Activated B cell treated with CpG ODN at 0.5 μM for 24 hours (primary cell): ENCODE data around the gene CFAP20DC. TPM values are rescaled to one million over a fixed set of nuclear protein-coding genes. Genes with fewer than 3 reads are reported as not detected.

Experiments used
- ATAC-seq: fragments of 200-7000 bp; cut with Tn5 transposase; one replicate; pipeline ENCODE4 v1.10.0; 2021; ENCODE audit warnings: low read depth, mild to moderate bottlenecking, moderate library complexity
- CTCF ChIA-PET: fragments of 350-600 bp; sonication (Branson Sonifier 250); formaldehyde crosslinking; loops from one replicate; lab custom pipeline; 2021; ENCODE audit warnings: antibody characterized with exemption; lab: Charles Lee
- POLR2A ChIA-PET: fragments of 350-600 bp; sonication (Branson Sonifier 250); formaldehyde crosslinking; loops from one replicate; lab custom pipeline; 2021; ENCODE audit warnings: antibody characterized with exemption; lab: Charles Lee
- DNase-seq: peaks from one replicate; pipeline ENCODE4 v3.0.0; 2022
- H3K27ac Mint-ChIP-seq: one replicate; pipeline ENCODE4 v1.8.0; 2020; ENCODE audit warnings: mixed read lengths
- H3K27me3 Mint-ChIP-seq: one replicate; pipeline ENCODE4 v1.8.0; 2021; ENCODE audit warnings: mixed read lengths
- H3K36me3 Mint-ChIP-seq: one replicate; pipeline ENCODE4 v1.8.0; 2021; ENCODE audit warnings: low read depth, mixed read lengths
- H3K4me1 Mint-ChIP-seq: one replicate; pipeline ENCODE4 v1.8.0; 2021; ENCODE audit warnings: mixed read lengths
- H3K4me3 Mint-ChIP-seq: one replicate; pipeline ENCODE4 v1.8.0; 2020; ENCODE audit warnings: mild to moderate bottlenecking, mixed read lengths
- H3K9me3 Mint-ChIP-seq: one replicate; pipeline ENCODE4 v1.8.0; 2020; ENCODE audit warnings: mixed read lengths
- CTCF ChIP-seq: fragments of 200-600 bp; IDR thresholded peaks from one replicate; pipeline ENCODE4 v1.8.0; 2022; ENCODE audit warnings: antibody characterized with exemption, mild to moderate bottlenecking
- intact Hi-C: fragments of 100-400 bp; cut with micrococcal nuclease; formaldehyde crosslinking; loops from one replicate; pipeline ENCODE4 v1.15.1; 2024
- total RNA-seq: library from RNA; stranded (reverse); gene quantifications from 2 replicates; pipeline ENCODE4 v1.2.3, GENCODE V29; 2022

The CFAP20DC gene
- total RNA-seq, 1 donor from 2014 or later, result 1.6 TPM

- H3K9me3 Mint-ChIP-seq, result peaks cover 2% of the 10 kb centered on the region
- H3K4me3 Mint-ChIP-seq, result no peak overlapping the region
- DNase-seq (no peak), ATAC-seq (no peak)
- TF ChIP-seq CTCF, result no peak
- POLR2A ChIA-PET, result no interaction called here
- CTCF ChIA-PET, result no interaction called here
- intact Hi-C loops, result no loop called here
- H3K27me3 Mint-ChIP-seq, result peaks cover 2% of the 10 kb centered on the region
- no peak overlapping the region for H3K27ac Mint-ChIP-seq
- no peaks in the 10 kb centered on the region for H3K36me3 Mint-ChIP-seq
- H3K4me1 Mint-ChIP-seq, result no peaks in the 10 kb centered on the region
These were observed 244.9 kb downstream of the CFAP20DC start for GRCh38 chr3:58804914-58805313.

GRCh38 chr3:58801541-58801940 lies 248.3 kb downstream of the CFAP20DC start:
- Mint-ChIP-seq H3K27me3 (peaks cover 2% of the 10 kb centered on the region), H3K36me3 (no peaks in the 10 kb centered on the region), H3K27ac (no peak overlapping the region), H3K4me1 (no peaks in the 10 kb centered on the region), H3K9me3 (no peaks in the 10 kb centered on the region), H3K4me3 (no peak overlapping the region)
- ChIA-PET CTCF (no interaction called here), POLR2A (no interaction called here)
- intact Hi-C loops, result no loop called here
- DNase-seq (no peak), ATAC-seq (no peak)
- TF ChIP-seq CTCF, result no peak

GRCh38 chr3:58800940-58801339 lies 248.9 kb downstream of the CFAP20DC start:
- Mint-ChIP-seq H3K36me3 (no peaks in the 10 kb centered on the region), H3K27me3 (no peaks in the 10 kb centered on the region), H3K27ac (no peak overlapping the region), H3K9me3 (no peaks in the 10 kb centered on the region), H3K4me1 (no peaks in the 10 kb centered on the region), H3K4me3 (no peak overlapping the region)
- CTCF ChIA-PET, result no interaction called here
- POLR2A ChIA-PET, result no interaction called here
- intact Hi-C loops, result no loop called here
- no peak for ATAC-seq
- TF ChIP-seq CTCF, result no peak
- no peak for DNase-seq

GRCh38 chr3:58800032-58800431 lies 249.8 kb downstream of the CFAP20DC start:
- ChIA-PET POLR2A (no interaction called here), CTCF (no interaction called here)
- Mint-ChIP-seq H3K9me3 (no peaks in the 10 kb centered on the region), H3K27me3 (no peaks in the 10 kb centered on the region), H3K4me3 (no peak overlapping the region), H3K4me1 (no peaks in the 10 kb centered on the region), H3K36me3 (no peaks in the 10 kb centered on the region), H3K27ac (no peak overlapping the region)
- DNase-seq (no peak), ATAC-seq (no peak)
- no peak for TF ChIP-seq CTCF
- intact Hi-C loops, result no loop called here

- Mint-ChIP-seq H3K36me3 (no peaks in the 10 kb centered on the region), H3K27me3 (no peaks in the 10 kb centered on the region), H3K4me3 (no peak overlapping the region), H3K4me1 (no peaks in the 10 kb centered on the region), H3K27ac (no peak overlapping the region), H3K9me3 (no peaks in the 10 kb centered on the region)
- DNase-seq, result no peak
- intact Hi-C loops, result no loop called here
- ATAC-seq, result no peak
- TF ChIP-seq CTCF, result no peak
- CTCF ChIA-PET, result no interaction called here
- POLR2A ChIA-PET, result no interaction called here
These were observed 250.6 kb downstream of the CFAP20DC start for GRCh38 chr3:58799271-58799670.
